Prostate gland (tissue), 2 donors: ENCODE measurements around the gene PNPLA5. TPM values are rescaled to one million over a fixed set of nuclear protein-coding genes. Genes with fewer than 3 reads are reported as not detected.

Experiments used
- DNase-seq: peaks from one replicate; pipeline ENCODE4 v3.0.0-alpha.2; 2019; ENCODE audit warnings: low spot score
- H3K27ac ChIP-seq, 2 donors: fragments of 200-600 bp; sonication (generic); 2 replicates each; pipeline ENCODE4 v1.5.1; 2017 to 2019
- H3K27me3 ChIP-seq: fragments of 200-600 bp; sonication (generic); replicated peaks from 2 replicates; pipeline ENCODE4 v1.5.1; 2019; ENCODE audit not compliant: insufficient read depth
- H3K36me3 ChIP-seq, 2 donors: fragments of 200-600 bp; sonication (generic); 1 replicate in 1 of 2; 2 replicates in 1 of 2; pipeline versions ENCODE4 v1.5.1 to v1.8.1; 2017 to 2019
- H3K4me1 ChIP-seq: fragments of 200-600 bp; sonication (generic); replicated peaks from 2 replicates; pipeline ENCODE4 v1.5.1; 2019
- H3K4me3 ChIP-seq, 2 donors: fragments of 200-600 bp; sonication (generic); 2 replicates each; pipeline ENCODE4 v1.5.1; 2017 to 2019
- H3K9me3 ChIP-seq: fragments of 200-600 bp; sonication (generic); 2 replicates; pipeline ENCODE4 v1.5.1; 2017
- CTCF ChIP-seq, 4 experiments: fragments of 200-600 bp in 2 of 4; fragments of 450-650 bp in 2 of 4; sonication (generic) in 2 of 4; IDR thresholded peaks; 1 replicate in 3 of 4; 2 replicates in 1 of 4; pipeline ENCODE4 v1.5.1; 2016 to 2019; ENCODE audit warnings: antibody characterized with exemption in 4 of 4, mild to moderate bottlenecking in 2 of 4, moderate library complexity in 2 of 4
- POLR2A ChIP-seq: fragments of 450-650 bp; IDR thresholded peaks from one replicate; pipeline ENCODE4 v1.6.1; 2016; ENCODE audit warnings: antibody characterized with exemption, mild to moderate bottlenecking
- POLR2AphosphoS5 ChIP-seq: sonication (generic); formaldehyde crosslinking; IDR thresholded peaks from one replicate; pipeline ENCODE4 v1.6.1; 2017; ENCODE audit warnings: antibody characterized with exemption
- WGBS: methylation state at CpG from one replicate; pipeline ENCODE4 v1.1.5; 2018; 5-methylcytosine and 5-hydroxymethylcytosine counted together
- intact Hi-C: fragments of 100-400 bp; cut with DNase I; formaldehyde crosslinking; loops from one replicate; pipeline ENCODE4 v1.14.2; 2022
- total RNA-seq, 2 donors: library from RNA; depleted of rRNA; stranded (reverse); fragments of >200 nt; gene quantifications; one replicate each; pipeline ENCODE4 v1.1.0, GENCODE V29; 2016

Gene PNPLA5
- total RNA-seq, 2 donors from 2014 or later = not detected

- no peaks in the 10 kb centered on the region for H3K36me3 ChIP-seq
- H3K4me1 ChIP-seq = no peaks in the 10 kb centered on the region
- intact Hi-C loops = no loop called here
- H3K4me3 ChIP-seq = no peak overlapping the region
- no peak for DNase-seq
- no peak overlapping the region for H3K27ac ChIP-seq
- WGBS = 90% methylated on average over 13 of the region's 14 CpGs
- no peaks in the 10 kb centered on the region for H3K9me3 ChIP-seq
- peaks cover 9% of the 10 kb centered on the region for H3K27me3 ChIP-seq
- TF ChIP-seq CTCF (IDR thresholded peaks at IDR 0.05) (no peak), POLR2AphosphoS5 (no peak), POLR2A (no peak)
These were observed 44.2 kb downstream of the PNPLA5 start for GRCh38 chr22:43847376-43848289.

DNA sequence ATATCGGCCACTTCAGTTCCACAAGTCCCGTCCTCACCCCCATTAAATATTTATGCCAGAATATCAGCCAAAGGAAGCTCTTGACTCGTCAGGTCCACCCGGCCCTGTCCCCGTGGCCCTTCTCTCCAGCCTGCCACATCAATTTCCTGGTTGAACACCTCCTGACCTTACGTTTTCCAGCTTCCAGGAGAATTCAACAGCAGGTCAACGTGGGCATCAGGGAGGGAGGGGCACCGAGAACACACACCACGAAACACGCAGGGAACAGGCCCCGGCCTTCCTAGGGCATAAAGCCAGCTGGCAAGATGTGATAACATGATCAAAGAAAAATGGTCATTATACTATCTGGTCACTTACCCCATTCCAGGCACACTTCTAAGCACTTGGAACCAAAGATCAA lies 44.8 kb downstream of the PNPLA5 start:
- WGBS = 76% methylated on average over 11 of the region's 11 CpGs
- TF ChIP-seq POLR2AphosphoS5 (no peak), POLR2A (no peak), CTCF (IDR thresholded peaks at IDR 0.05) (no peak)
- Histone ChIP-seq H3K4me1 (no peaks in the 10 kb centered on the region), H3K9me3 (no peaks in the 10 kb centered on the region), H3K27me3 (peaks cover 9% of the 10 kb centered on the region), H3K4me3 (no peak overlapping the region), H3K27ac (no peak overlapping the region), H3K36me3 (no peaks in the 10 kb centered on the region)
- no peak for DNase-seq
- intact Hi-C loops = no loop called here

DNA sequence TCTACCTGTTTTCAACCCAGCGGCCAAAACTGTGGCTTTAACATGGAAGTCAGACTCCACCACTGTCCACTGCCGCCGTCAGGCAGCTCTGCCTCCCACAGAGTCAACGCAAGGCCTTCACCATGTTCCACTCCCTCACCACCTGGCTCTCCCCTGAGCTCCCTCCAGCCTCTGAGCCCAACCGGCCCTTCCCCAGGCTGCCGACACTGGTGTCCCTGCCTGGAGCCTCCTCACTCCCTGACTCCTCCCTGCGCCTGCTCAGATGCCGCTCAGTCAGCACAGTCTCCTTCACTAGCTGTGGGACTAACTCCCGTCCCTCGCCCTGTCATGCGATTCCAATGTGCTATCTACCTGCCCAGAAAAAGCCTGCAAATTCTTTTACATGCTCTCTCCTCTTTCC lies 45.8 kb downstream of the PNPLA5 start:
- Histone ChIP-seq H3K4me3 (no peak overlapping the region), H3K27me3 (peaks cover 3% of the 10 kb centered on the region), H3K36me3 (no peaks in the 10 kb centered on the region), H3K4me1 (no peaks in the 10 kb centered on the region), H3K27ac (no peak overlapping the region), H3K9me3 (no peaks in the 10 kb centered on the region)
- WGBS = 80% methylated on average over 11 of the region's 11 CpGs
- TF ChIP-seq POLR2A (no peak), POLR2AphosphoS5 (no peak), CTCF (IDR thresholded peaks at IDR 0.05) (no peak)
- no peak for DNase-seq
- intact Hi-C loops = no loop called here

- TF ChIP-seq POLR2AphosphoS5 = no peak
- no peaks in the 10 kb centered on the region for H3K36me3 ChIP-seq
- H3K4me1 ChIP-seq = no peaks in the 10 kb centered on the region
- WGBS = 78% methylated on average over 27 of the region's 31 CpGs
- H3K27me3 ChIP-seq = peaks cover 3% of the 10 kb centered on the region
- no peak overlapping the region for H3K4me3 ChIP-seq
- H3K27ac ChIP-seq = no peak overlapping the region
- no peaks in the 10 kb centered on the region for H3K9me3 ChIP-seq
- intact Hi-C loops = no loop called here
- no peak for DNase-seq
These were observed 47.0 kb downstream of the PNPLA5 start for GRCh38 chr22:43844560-43845545.
